Lower leg skin (tissue), 3 donors: ENCODE measurements around the gene MOB3A.

Experiments used
- CTCF ChIP-seq, 3 donors: fragments of 450-650 bp; IDR thresholded peaks; one replicate each; pipeline ENCODE4 v1.5.1; 2016; ENCODE audit warnings: antibody characterized with exemption in 3 of 3, mild to moderate bottlenecking in 3 of 3, moderate library complexity in 2 of 3
- POLR2A ChIP-seq, 2 donors: fragments of 450-650 bp; IDR thresholded peaks; one replicate each; pipeline ENCODE4 v1.6.1; 2016 to 2017; ENCODE audit warnings: antibody characterized with exemption in 2 of 2, mild to moderate bottlenecking in 1 of 2, moderate library complexity in 1 of 2

GRCh38 chr19:2142173-2142829, 46.2 kb upstream of the MOB3A start:
- TF ChIP-seq CTCF (IDR thresholded peaks at IDR 0.05) (no peak), POLR2A (IDR thresholded peaks at IDR 0.05) (no peak)
